ENCODE results near the gene MX2. TPM values are rescaled to one million over a fixed set of nuclear protein-coding genes. Genes with fewer than 3 reads are reported as not detected.

Gene MX2
- total and polyA plus RNA-seq, 2 of the 4 experiments (the other 2 are of a cell fraction): 0.53 to 0.54 TPM

- intact Hi-C loops (cut with micrococcal nuclease): no loop called here
- H2BK120ac ChIP-seq (ENCODE audit: low read depth, low read length): no peak overlapping the region
- H2BK15ac ChIP-seq (ENCODE audit: low read depth, low read length): no peak overlapping the region
- no peak for TF ChIP-seq MAFK (IDR thresholded peaks at IDR 0.05; ENCODE audit: low read depth, low read length)
- no peak for TF ChIP-seq CEBPB (IDR thresholded peaks at IDR 0.05; ENCODE audit: low read depth, low read length)
- TF ChIP-seq SMC3 (IDR thresholded peaks at IDR 0.05; ENCODE audit: low read depth, low read length): no peak
- no peak for TF ChIP-seq FOS (IDR thresholded peaks at IDR 0.05; ENCODE audit: low read depth, low read length)
- TF ChIP-seq BHLHE40 (IDR thresholded peaks at IDR 0.05; ENCODE audit: low read depth, low read length): no peak
- no peak for TF ChIP-seq ELK1 (IDR thresholded peaks at IDR 0.05; ENCODE audit: borderline replicate concordance, low read depth, low read length)
- TF ChIP-seq MXI1 (IDR thresholded peaks at IDR 0.05; ENCODE audit: borderline replicate concordance, low read depth, low read length): no peak
- no peak for TF ChIP-seq POLR2A (IDR thresholded peaks at IDR 0.05; ENCODE audit: low read depth, low read length)
- no peak for TF ChIP-seq RFX5 (IDR thresholded peaks at IDR 0.05; ENCODE audit: low read depth, low read length)
- no peak for TF ChIP-seq RAD21 (IDR thresholded peaks at IDR 0.05; ENCODE audit: low read length)
- no peaks in the 10 kb centered on the region; the same call in 1 of the 2 replicates for H3K27me3 ChIP-seq (ENCODE audit: control insufficient read depth, insufficient read depth, low read length)
- H3K4ac ChIP-seq (ENCODE audit: low read depth, low read length): no peak overlapping the region
- peaks cover 4% of the 10 kb centered on the region for H3K4me1 ChIP-seq (ENCODE audit: control insufficient read depth, insufficient read depth, low read length)
- no peak overlapping the region for H2AK5ac ChIP-seq (ENCODE audit: low read depth, low read length)
- POLR2A ChIA-PET (ENCODE audit: unreplicated experiment): interaction anchor here (0.6 kb wide), 1 partner anchor 463 kb away, joined by 3 read pairs; no protein-coding TSS in a partner anchor
- no peak overlapping the region for H2AK9ac ChIP-seq (replicated peaks; ENCODE audit: low read depth, low read length, poor library complexity)
- H3K14ac ChIP-seq (replicated peaks; ENCODE audit: low read depth, low read length): no peak overlapping the region
- no peak overlapping the region for H3K4me3 ChIP-seq (ENCODE audit: insufficient read depth, low read depth, low read length)
- H2BK5ac ChIP-seq (ENCODE audit: low read depth, low read length, poor library complexity, severe bottlenecking): no peak overlapping the region
- in situ Hi-C loops (cut with MboI; ENCODE audit: low sequenced_read_pairs): no loop called here
- H3K23ac ChIP-seq (ENCODE audit: low read depth, low read length): no peak overlapping the region
- CTCF ChIA-PET: no interaction called here
- no peak overlapping the region for H3K27ac ChIP-seq (ENCODE audit: insufficient read depth, low read length)
- DNase-seq (no peak), ATAC-seq (ENCODE audit: low read depth) (no peak; the same call in 1 of the 2 replicates)
- no peak overlapping the region; the same call in 1 of the 2 replicates for H3K4me2 ChIP-seq (ENCODE audit: low read depth, low read length)
- WGBS, 2 experiments (ENCODE audit: extremely low coverage in 2 of 2, insufficient read length in 1 of 2): 13% methylated on average over 10 of the region's 29 CpGs; no CpG with 5 or more reads in 1 of the 2 experiments
- peak overlapping the region; percentile 44 for H2AFZ ChIP-seq (replicated peaks; ENCODE audit: low read length, poor library complexity)
- H3K18ac ChIP-seq (ENCODE audit: low read depth, low read length): no peak overlapping the region
- H4K5ac ChIP-seq (ENCODE audit: low read depth, low read length): no peak overlapping the region
- H2BK20ac ChIP-seq (ENCODE audit: low read depth, low read length): no peak overlapping the region
- H3K9me1 ChIP-seq (ENCODE audit: insufficient read depth, low read length): no peaks in the 10 kb centered on the region
- H3K9me3 ChIP-seq (ENCODE audit: control insufficient read depth, insufficient read depth, low read length): no peaks in the 10 kb centered on the region; the same call in 1 of the 2 replicates
- no peaks in the 10 kb centered on the region for H3K79me1 ChIP-seq (ENCODE audit: low read depth in 1 of 2, low read length in 2 of 2)
- H4K20me1 ChIP-seq (ENCODE audit: insufficient read depth, low read length): no peaks in the 10 kb centered on the region
- no peak overlapping the region for H3K9ac ChIP-seq (ENCODE audit: low read depth, low read length)
- no peak overlapping the region for H4K8ac ChIP-seq (ENCODE audit: low read depth in 2 of 2, low read length in 2 of 2)
- no peaks in the 10 kb centered on the region for H3K36me3 ChIP-seq (ENCODE audit: control insufficient read depth, insufficient read depth, low read length)
- no peak overlapping the region for H4K91ac ChIP-seq (ENCODE audit: insufficient read depth, low read depth, low read length)
- dilution Hi-C loops (cut with HindIII; ENCODE audit: low sequenced_read_pairs, unreplicated experiment): no loop called here
- no TSS peak for BruUV-seq (replicated peaks)
- no peak overlapping the region for H3K56ac ChIP-seq (ENCODE audit: extremely low read depth, insufficient read depth, low read length)
These were observed 7.5 kb downstream of the MX2 start for GRCh38 chr21:41369105-41369919.
